HEK293T (cell line): ENCODE data around the gene C19orf47.

Experiments used
- CTBP1 ChIP-seq: fragments of 450-650 bp; IDR thresholded peaks from 2 replicates; pipeline ENCODE4 v1.6.1; 2016; ENCODE audit warnings: borderline replicate concordance
- FOXA1 ChIP-seq: fragments of 450-650 bp; IDR thresholded peaks from 2 replicates; pipeline ENCODE4 v1.6.1; 2016; ENCODE audit warnings: mild to moderate bottlenecking
- PKNOX1 ChIP-seq: fragments of 450-650 bp; IDR thresholded peaks from 2 replicates; pipeline ENCODE4 v1.6.1; 2016

GRCh38 chr19:40284251-40284500 lies 64.0 kb downstream of the C19orf47 start:
- no peak for TF ChIP-seq PKNOX1
- no peak for TF ChIP-seq CTBP1
- no peak for TF ChIP-seq FOXA1
